GM11168 (cell line): ENCODE measurements around the gene ZMYND8.
"Not testable (repeated sequence)": the region's sequence is repeated elsewhere in the genome, so short reads cannot be mapped to it uniquely, and the experiment has no call there.

Experiments
- in situ Hi-C: fragments of 300-500 bp; cut with MboI; formaldehyde crosslinking; loops from one replicate; pipeline ENCODE4 v1.12.0; 2022; ENCODE audit warnings: low sequenced_read_pairs; ENCODE audit not compliant: unreplicated experiment

Gene ZMYND8

DNA sequence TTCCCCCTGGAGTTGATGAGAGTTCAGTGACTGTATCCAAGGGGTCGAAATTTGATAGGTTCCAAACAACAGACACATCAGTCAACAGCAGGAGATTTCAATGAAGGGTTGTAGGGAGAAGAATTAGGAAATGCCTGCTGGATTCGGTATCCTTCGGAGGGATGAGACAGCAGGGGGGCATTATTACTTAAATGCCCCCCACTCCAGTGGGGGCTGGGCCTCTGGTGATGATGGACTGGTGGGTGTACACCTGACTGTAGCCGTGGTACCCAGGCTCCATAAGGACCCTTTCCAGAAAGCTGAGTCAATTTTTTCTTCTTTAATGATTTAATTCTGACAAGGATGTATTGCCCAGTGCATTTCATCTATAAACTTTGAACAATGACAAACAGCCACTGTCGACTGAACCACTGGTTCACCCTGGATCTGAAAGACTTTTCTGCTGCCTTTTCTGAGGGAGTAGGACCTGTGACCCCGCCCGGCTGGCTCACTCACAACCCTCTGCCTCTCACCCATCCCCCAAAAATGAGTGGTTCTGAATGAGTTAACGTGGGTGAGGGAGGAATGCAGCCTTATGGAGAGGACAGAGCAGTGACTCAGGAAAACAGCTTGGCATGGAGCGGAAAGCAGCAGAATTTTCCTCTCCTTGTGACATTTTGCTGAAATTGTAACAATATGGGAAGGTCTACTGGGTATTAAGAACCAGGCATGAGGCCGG is 41.0 kb downstream of the ZMYND8 start:
- in situ Hi-C loops, result no loop called here

- in situ Hi-C loops, result no loop called here
These were observed 41.7 kb downstream of the ZMYND8 start for GRCh38 chr20:47314647-47315338.

- in situ Hi-C loops, result no loop called here
These were observed 44.4 kb downstream of the ZMYND8 start for GRCh38 chr20:47311967-47312681.

DNA sequence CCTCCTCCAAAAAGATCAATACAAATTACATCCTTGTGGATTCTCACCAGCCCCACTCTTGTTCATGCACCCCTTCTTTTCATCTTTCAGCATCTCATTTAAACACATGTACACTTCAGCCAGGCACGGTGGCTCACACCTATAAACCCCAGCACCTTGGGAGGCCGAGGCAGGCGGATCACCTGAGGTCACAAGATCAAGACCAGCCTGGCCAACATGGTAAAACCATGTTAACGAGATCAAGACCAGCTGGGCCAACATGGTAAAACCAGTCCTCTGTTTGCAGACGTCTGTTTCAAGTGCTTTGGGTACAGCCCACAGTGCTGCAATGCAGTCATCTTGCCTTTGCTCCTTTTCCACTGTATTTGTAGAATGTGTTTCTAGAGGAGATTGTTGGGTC is 45.3 kb downstream of the ZMYND8 start:
- in situ Hi-C loops, result no loop called here

DNA sequence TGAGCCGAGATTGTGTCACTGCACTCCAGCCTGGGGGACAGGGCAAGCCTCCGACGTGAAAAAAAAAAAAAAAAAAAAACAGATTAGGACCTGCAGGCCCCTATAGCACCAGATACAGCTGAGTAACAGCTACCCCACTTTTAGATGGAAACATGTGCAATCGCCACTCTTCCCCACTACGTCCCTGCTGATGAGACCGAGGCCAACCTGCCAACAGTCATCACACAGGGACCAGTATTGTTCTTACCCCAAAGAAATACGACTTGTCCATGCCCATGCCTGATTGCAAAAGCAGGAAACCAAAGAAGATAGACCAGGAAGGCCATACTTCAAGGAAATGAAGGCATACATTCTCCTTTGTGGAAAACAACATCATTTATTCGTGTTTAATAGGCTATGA is 45.8 kb downstream of the ZMYND8 start:
- in situ Hi-C loops, result no loop called here

GRCh38 chr20:47309806-47310426 is 46.6 kb downstream of the ZMYND8 start:
- in situ Hi-C loops, result no loop called here

DNA sequence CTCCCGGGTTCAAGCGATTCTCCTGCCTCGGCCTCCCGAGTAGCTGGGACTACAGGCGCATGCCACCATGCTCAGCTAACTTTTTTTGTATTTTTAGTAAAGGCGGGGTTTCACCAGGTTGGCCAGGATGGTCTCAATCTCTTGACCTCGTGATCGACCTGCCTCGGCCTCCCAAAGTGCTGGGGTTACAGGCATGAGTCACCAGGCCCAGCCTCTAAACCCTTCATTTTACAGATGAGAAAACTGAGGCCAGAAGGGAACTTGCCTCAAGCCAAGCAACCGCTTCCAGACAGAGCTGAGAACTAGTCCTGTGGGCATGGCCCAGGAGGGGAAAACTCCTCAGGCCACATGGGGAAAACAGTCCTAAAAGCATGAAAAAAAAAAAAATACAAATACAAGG is 47.1 kb downstream of the ZMYND8 start:
- in situ Hi-C loops, result no loop called here

DNA sequence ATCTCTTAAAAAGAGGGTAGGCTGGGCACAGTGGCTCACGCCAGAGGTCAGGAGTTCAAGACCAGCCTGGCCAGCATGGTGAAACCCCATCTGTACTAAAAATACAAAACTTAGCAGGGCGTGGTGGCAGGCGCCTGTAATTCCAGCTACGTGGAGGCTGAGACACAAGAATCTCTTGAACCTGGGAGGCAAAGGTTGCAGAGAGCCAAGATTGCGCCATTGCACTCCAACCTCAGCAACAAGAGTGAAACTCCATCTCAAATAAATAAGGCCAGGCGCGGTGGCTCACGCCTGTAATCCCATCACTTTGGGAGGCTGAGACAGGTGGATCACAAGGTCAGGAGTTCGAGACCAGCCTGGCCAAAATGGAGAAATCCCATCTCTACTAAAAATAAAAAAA is 48.9 kb downstream of the ZMYND8 start:
- in situ Hi-C loops, result not testable (repeated sequence)

DNA sequence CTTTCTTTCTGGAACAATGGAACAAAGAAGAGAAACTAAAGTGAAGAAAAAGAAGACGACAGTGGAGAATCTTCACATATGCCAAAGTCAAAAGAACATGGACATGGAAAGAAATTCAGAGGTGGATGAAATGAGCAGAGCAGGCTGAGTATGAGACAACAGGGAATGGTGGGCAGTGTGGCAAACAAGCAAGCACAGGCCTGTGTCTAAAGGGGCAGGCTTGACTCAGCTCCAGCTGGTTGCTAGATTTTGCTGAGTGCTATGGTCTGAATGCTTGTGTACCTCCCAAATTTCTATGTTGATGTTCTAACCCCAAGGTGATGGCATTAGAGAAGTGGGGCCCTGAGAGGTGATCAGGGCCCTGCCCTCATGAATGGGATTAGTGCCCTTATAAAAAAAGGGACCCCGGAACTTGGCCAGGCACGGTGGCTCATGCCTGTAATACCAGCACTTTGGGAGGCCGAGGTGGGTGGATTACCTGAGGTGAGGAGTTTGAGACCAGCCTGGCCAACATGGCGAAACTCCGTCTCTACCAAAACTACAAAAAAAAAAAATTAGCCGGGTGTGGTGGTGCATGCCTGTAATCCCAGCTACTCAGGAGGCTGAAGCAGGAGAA is 49.6 kb downstream of the ZMYND8 start:
- in situ Hi-C loops, result no loop called here

GRCh38 chr20:47306095-47306494 is 50.4 kb downstream of the ZMYND8 start:
- in situ Hi-C loops, result no loop called here

DNA sequence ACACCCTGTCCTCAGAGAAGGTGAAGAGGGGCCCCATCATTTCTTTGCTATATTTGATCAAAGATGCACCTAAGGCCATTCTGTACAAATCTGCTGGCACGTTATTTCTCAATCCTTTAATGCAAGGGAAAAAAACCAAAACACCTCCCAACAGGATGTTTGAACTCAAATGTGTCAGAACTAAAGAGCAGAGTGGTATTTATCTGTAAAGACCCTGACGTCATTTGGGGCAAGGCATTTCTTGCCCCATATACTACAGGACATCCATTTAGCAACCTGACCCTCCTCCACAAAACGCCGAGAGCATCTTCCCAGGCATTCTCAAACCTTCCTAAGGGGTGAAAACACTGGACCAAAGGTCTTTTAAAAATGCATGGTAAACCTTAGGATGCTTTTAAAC is 50.8 kb downstream of the ZMYND8 start:
- in situ Hi-C loops, result no loop called here

DNA sequence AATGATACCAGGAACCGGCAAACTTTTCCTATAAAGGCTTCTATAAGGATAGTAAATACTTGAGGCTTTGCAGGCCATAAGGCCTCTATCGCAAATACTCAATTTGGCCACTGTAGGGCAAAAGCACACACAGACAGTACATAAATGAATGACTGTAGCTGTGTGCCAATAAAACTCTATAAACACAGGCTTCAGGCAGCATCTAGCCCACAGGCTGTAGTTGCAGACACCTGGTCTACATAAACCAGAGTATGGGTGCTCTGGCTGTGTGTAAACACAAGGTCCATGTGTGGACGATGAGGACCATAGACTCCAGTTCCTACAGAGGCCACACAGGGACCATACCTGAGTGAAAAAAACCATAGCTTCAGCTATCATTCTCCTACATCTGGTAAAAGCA is 52.2 kb downstream of the ZMYND8 start:
- in situ Hi-C loops, result no loop called here

DNA sequence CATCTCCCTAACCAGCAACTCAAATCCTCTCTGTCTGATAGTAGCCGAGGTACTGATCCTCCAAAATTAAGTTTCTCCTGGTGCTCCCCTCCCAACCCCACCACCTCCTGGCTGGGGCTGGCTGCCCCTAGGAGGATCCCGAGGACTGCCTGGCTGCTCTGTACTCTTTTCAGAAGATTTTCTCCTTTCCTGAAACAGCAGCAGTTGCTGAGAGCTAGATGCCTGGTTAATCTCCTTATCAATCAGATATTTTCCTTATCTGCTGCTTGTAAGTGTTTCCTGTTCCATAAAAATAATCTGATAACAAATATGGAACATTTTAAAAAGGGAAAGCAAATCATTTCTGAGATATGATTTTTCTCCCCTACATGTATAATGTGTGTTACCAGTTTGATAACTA is 52.8 kb downstream of the ZMYND8 start:
- in situ Hi-C loops, result no loop called here

- in situ Hi-C loops, result no loop called here
These were observed 56.4 kb downstream of the ZMYND8 start for GRCh38 chr20:47300071-47300470.

- in situ Hi-C loops, result no loop called here
These were observed 57.9 kb downstream of the ZMYND8 start for GRCh38 chr20:47298624-47299023.

GRCh38 chr20:47297746-47298145 is 58.8 kb downstream of the ZMYND8 start:
- in situ Hi-C loops, result no loop called here

- in situ Hi-C loops, result no loop called here
These were observed 59.5 kb downstream of the ZMYND8 start for GRCh38 chr20:47296950-47297349.

DNA sequence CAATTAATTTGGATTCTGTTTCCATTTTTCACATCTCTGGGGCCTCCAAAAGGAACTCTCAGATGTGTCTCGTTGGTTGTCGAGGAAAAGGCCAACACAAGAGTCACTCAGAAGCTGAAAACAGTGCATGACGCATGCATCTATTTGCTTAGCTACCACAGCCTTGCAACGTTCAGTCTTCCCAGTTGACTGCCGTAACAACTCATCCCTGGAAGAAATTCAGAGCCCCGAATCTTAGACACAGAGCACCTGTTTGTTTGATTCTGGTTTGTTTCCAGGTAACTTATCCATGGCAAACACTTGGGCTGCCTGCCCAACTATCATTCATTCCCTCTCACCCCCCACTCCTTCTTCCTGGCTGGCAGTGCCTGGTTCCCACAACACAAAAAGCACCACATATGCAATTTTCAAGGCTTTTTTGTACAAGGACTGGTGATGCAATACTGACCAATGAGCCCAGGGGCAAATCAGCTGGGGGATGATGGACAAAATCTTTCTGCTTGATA is 60.5 kb downstream of the ZMYND8 start:
- in situ Hi-C loops, result no loop called here

DNA sequence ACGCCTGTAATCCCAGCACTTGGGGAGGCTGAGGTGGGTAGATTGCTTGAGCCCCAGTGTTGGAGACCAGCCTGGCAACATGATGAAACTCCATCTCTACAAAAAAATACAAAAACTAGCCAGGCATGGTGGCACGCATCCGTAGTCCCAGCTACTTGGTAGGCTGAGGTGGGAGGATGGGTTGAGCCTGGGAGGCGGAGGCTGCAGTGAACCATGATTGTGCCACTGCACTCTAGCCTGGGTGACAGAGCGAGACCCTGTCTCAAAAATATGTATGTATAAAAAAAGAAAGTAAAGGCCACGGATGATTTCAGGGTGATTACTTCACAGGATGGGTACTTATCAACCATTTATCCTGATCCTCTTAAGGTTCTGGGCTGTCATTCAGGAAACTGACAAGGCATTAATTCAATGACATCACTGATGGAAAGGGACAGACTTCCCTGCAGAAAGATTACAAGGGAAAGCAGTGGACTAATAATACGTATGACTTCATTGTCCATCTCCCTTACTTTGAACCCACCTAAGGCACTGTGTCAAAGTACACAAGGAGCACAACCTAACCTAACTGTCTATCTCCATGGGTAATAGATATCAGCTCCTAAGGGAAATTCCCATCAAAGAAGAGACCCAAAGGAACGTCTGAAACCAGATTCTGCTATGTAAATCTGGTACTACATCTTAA is 61.2 kb downstream of the ZMYND8 start:
- in situ Hi-C loops, result no loop called here

DNA sequence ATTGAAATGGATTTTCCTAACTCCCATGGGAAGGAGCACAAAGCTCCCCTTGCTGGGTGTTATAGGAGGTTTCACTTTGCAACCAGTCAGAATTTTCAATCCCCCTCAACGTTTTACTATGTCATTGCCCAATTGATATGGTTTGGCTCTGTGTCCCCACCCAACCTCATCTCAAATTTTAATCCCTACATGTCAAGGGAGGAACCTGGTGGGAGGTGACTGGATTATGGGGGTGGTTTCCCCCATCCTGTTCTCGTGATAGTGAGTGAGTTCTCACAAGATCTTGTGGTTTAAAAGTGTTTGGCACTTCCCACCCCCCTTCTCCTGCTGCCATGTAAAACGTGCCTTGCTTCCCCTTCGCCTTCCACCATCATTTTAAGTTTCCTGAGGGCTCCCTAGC is 62.9 kb downstream of the ZMYND8 start:
- in situ Hi-C loops, result no loop called here
